Mesenchymal stem cell (in vitro differentiated cells and primary cell): ENCODE data around the gene MED12L.

Source experiments
- DNase-seq: peaks from one replicate; pipeline ENCODE4 v3.0.0-alpha.2; 2013
- H2AFZ ChIP-seq: one replicate; pipeline ENCODE4 v1.6.1; 2013; ENCODE audit warnings: low read depth, mild to moderate bottlenecking, control low read depth, inconsistent platforms, low read length, moderate library complexity
- H2AK5ac ChIP-seq: 2 replicates; pipeline ENCODE4 v1.6.1; 2013; ENCODE audit warnings: low read length, moderate library complexity, mild to moderate bottlenecking, inconsistent platforms; ENCODE audit not compliant: severe bottlenecking
- H2BK120ac ChIP-seq: one replicate; pipeline ENCODE4 v1.6.1; 2013; ENCODE audit warnings: low read depth, mild to moderate bottlenecking, inconsistent platforms, low read length, moderate library complexity
- H2BK12ac ChIP-seq, 2 experiments: one replicate each; pipeline ENCODE4 v1.6.1; 2013; ENCODE audit warnings: inconsistent platforms in 2 of 2, low read length in 2 of 2, mild to moderate bottlenecking in 2 of 2, moderate library complexity in 2 of 2, control low read depth in 1 of 2
- H2BK15ac ChIP-seq: one replicate; pipeline ENCODE4 v1.6.1; 2013; ENCODE audit warnings: mild to moderate bottlenecking, low read depth, inconsistent platforms; ENCODE audit not compliant: poor library complexity, severe bottlenecking
- H2BK5ac ChIP-seq: 2 replicates; pipeline ENCODE4 v1.6.1; 2013; ENCODE audit warnings: low read depth, mild to moderate bottlenecking, low read length, control low read depth, inconsistent platforms; ENCODE audit not compliant: poor library complexity, severe bottlenecking
- H3K14ac ChIP-seq, 2 experiments: one replicate each; pipeline ENCODE4 v1.6.1; 2013; ENCODE audit warnings: inconsistent platforms in 2 of 2, low read length in 2 of 2, control low read depth in 1 of 2, mild to moderate bottlenecking in 1 of 2, moderate library complexity in 1 of 2
- H3K18ac ChIP-seq, 2 experiments: one replicate each; pipeline ENCODE4 v1.6.1; 2013; ENCODE audit warnings: inconsistent platforms in 2 of 2, low read length in 2 of 2, control low read depth in 1 of 2, low read depth in 1 of 2, mild to moderate bottlenecking in 1 of 2
- H3K23ac ChIP-seq, 2 experiments: one replicate each; pipeline ENCODE4 v1.6.1; 2013; ENCODE audit warnings: inconsistent platforms in 2 of 2, low read length in 2 of 2, mild to moderate bottlenecking in 2 of 2, moderate library complexity in 2 of 2, control low read depth in 1 of 2
- H3K27ac ChIP-seq: 2 replicates; pipeline ENCODE4 v1.5.1; 2013; ENCODE audit warnings: mild to moderate bottlenecking, moderate library complexity, low read length, control low read depth, inconsistent platforms; ENCODE audit not compliant: poor library complexity, severe bottlenecking
- H3K27me3 ChIP-seq, 2 experiments: 2 replicates each; pipeline versions ENCODE4 v1.6.1 to v1.7.0; 2013; ENCODE audit warnings: low read length in 2 of 2, mild to moderate bottlenecking in 2 of 2, moderate library complexity in 2 of 2, control low read depth in 1 of 2, inconsistent platforms in 1 of 2; ENCODE audit not compliant: control insufficient read depth in 1 of 2, insufficient read depth in 1 of 2
- H3K36me3 ChIP-seq, 2 experiments: 2 replicates each; pipeline versions ENCODE4 v1.6.1 to v1.7.0; 2013; ENCODE audit warnings: low read length in 2 of 2, control low read depth in 1 of 2, inconsistent platforms in 1 of 2, low read depth in 1 of 2, mild to moderate bottlenecking in 1 of 2; ENCODE audit not compliant: insufficient read depth in 2 of 2, control insufficient read depth in 1 of 2
- H3K4ac ChIP-seq, 2 experiments: one replicate each; pipeline ENCODE4 v1.6.1; 2013; ENCODE audit warnings: inconsistent platforms in 2 of 2, low read length in 2 of 2, mild to moderate bottlenecking in 2 of 2, moderate library complexity in 2 of 2, control low read depth in 1 of 2, low read depth in 1 of 2
- H3K4me1 ChIP-seq: 2 replicates; pipeline ENCODE4 v1.6.1; 2013; ENCODE audit warnings: low read depth, low read length, control low read depth; ENCODE audit not compliant: control insufficient read depth, insufficient read depth
- H3K4me2 ChIP-seq: 2 replicates; pipeline ENCODE4 v1.6.1; 2013; ENCODE audit warnings: low read length, mild to moderate bottlenecking, inconsistent platforms; ENCODE audit not compliant: poor library complexity, severe bottlenecking
- H3K4me3 ChIP-seq, 2 experiments: 2 replicates each; pipeline versions ENCODE4 v1.5.1 to v1.7.0; 2013; ENCODE audit warnings: low read length in 2 of 2, mild to moderate bottlenecking in 2 of 2, control low read depth in 1 of 2, low read depth in 1 of 2; ENCODE audit not compliant: insufficient read depth in 1 of 2
- H3K79me1 ChIP-seq: replicated peaks from 2 replicates; pipeline ENCODE4 v1.6.1; 2013; ENCODE audit warnings: mild to moderate bottlenecking, control low read depth, low read length, inconsistent platforms; ENCODE audit not compliant: poor library complexity, severe bottlenecking
- H3K9ac ChIP-seq: 2 replicates; pipeline ENCODE4 v1.7.0; 2013; ENCODE audit warnings: mild to moderate bottlenecking, low read length, moderate library complexity
- H3K9me3 ChIP-seq: 2 replicates; pipeline ENCODE4 v1.7.0; 2013; ENCODE audit warnings: mild to moderate bottlenecking, low read length; ENCODE audit not compliant: control insufficient read depth
- H4K8ac ChIP-seq: one replicate; pipeline ENCODE4 v1.6.1; 2013; ENCODE audit warnings: inconsistent platforms, mild to moderate bottlenecking, low read length, moderate library complexity
- H4K91ac ChIP-seq: one replicate; pipeline ENCODE4 v1.6.1; 2013; ENCODE audit warnings: mild to moderate bottlenecking, low read length, inconsistent platforms
- WGBS: methylation state at CpG from one replicate; pipeline ENCODE4 v1.1.7; 2013; ENCODE audit warnings: mixed read lengths; 5-methylcytosine and 5-hydroxymethylcytosine counted together

Gene MED12L

DNA sequence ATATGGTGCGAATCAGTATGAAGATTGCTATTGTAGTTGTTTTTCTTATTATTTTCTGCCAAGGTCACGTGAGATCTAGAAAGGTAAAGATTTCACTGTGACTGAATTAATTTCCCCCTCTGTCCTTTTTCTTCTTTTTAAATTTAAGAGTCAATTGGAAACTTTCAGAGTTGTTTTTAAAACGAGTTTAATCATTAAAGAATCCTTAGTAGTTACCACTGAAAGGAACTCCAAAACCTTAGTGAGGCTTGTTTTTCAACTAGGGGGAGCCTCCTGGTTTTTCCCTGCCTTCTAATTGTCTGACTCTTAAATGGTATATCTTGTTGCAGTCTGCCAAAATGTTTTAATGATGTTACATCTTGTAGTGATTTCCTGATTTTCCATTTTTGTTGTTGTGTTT is 281.5 kb downstream of the MED12L start:
- Histone ChIP-seq H3K9me3 (no peaks in the 10 kb centered on the region), H3K4me2 (no peak overlapping the region), H2AFZ (no peak overlapping the region), H3K9ac (no peak overlapping the region), H3K4me3 (no peak overlapping the region), H2AK5ac (no peak overlapping the region), H2BK120ac (no peak overlapping the region), H3K23ac (no peak overlapping the region), H3K27ac (peak overlapping the region; percentile 20), H3K14ac (no peak overlapping the region), H4K8ac (no peak overlapping the region), H4K91ac (no peak overlapping the region), H3K27me3 (no peaks in the 10 kb centered on the region), H3K4me1 (peaks cover 2% of the 10 kb centered on the region), H3K18ac (no peak overlapping the region), H2BK15ac (no peak overlapping the region), H2BK5ac (no peak overlapping the region), H3K79me1 (no peaks in the 10 kb centered on the region), H2BK12ac (no peak overlapping the region), H3K4ac (no peak overlapping the region), H3K36me3 (no peaks in the 10 kb centered on the region)
- no peak for DNase-seq
- WGBS = 94% methylated on average over 1 of the region's 3 CpGs

- Histone ChIP-seq H3K23ac (no peak overlapping the region), H2AFZ (no peak overlapping the region), H3K27me3 (no peaks in the 10 kb centered on the region), H3K79me1 (no peaks in the 10 kb centered on the region), H3K14ac (no peak overlapping the region), H3K9ac (no peak overlapping the region), H2BK120ac (no peak overlapping the region), H3K18ac (no peak overlapping the region), H3K4me3 (no peak overlapping the region), H3K4me2 (no peak overlapping the region), H3K36me3 (no peaks in the 10 kb centered on the region), H2BK12ac (no peak overlapping the region), H4K8ac (no peak overlapping the region), H3K4ac (no peak overlapping the region), H2AK5ac (no peak overlapping the region), H3K4me1 (peaks cover 2% of the 10 kb centered on the region), H3K27ac (no peak overlapping the region), H2BK5ac (no peak overlapping the region), H3K9me3 (no peaks in the 10 kb centered on the region), H2BK15ac (no peak overlapping the region), H4K91ac (no peak overlapping the region)
- 96% methylated on average over 5 of the region's 5 CpGs for WGBS
- no peak for DNase-seq
Measured at GRCh38 chr3:151367448-151367847, 282.0 kb downstream of the MED12L start.

DNA sequence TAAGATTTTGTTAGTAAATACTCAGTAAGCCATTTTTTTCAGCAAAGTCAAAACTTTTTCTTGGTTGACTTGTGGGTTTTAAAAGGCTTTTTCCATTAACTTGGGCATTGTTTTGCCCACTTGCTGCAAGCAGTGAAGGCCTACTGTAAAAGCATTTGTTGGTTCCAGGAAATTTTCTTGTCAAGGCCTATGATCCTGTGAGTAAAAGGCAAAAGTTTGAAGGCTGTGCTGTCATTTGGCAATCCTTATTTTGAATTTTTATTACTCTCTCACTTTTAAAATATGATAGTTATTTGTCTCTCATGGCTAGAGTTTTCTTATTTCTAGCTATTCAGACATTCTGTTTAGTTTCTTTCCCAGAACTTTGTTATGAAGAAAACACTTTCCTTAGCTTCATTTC is 286.1 kb downstream of the MED12L start:
- H2BK12ac ChIP-seq = no peak overlapping the region
- no peak for DNase-seq
- H3K4me2 ChIP-seq = no peak overlapping the region
- no peak overlapping the region for H2AFZ ChIP-seq
- no peak overlapping the region for H2AK5ac ChIP-seq
- H2BK15ac ChIP-seq = no peak overlapping the region
- no peak overlapping the region for H3K23ac ChIP-seq
- no peak overlapping the region for H3K27ac ChIP-seq
- H3K4me3 ChIP-seq = no peak overlapping the region
- H3K79me1 ChIP-seq = no peaks in the 10 kb centered on the region
- peak overlapping the region; percentile 40 for H3K9ac ChIP-seq
- H3K36me3 ChIP-seq = no peaks in the 10 kb centered on the region
- H3K4ac ChIP-seq = no peak overlapping the region
- peaks cover 2% of the 10 kb centered on the region for H3K4me1 ChIP-seq
- H4K8ac ChIP-seq = no peak overlapping the region
- H3K27me3 ChIP-seq = no peaks in the 10 kb centered on the region
- H3K9me3 ChIP-seq = no peaks in the 10 kb centered on the region
- no peak overlapping the region for H4K91ac ChIP-seq
- no peak overlapping the region for H2BK120ac ChIP-seq
- no peak overlapping the region for H2BK5ac ChIP-seq
- H3K14ac ChIP-seq = no peak overlapping the region
- no peak overlapping the region for H3K18ac ChIP-seq

DNA sequence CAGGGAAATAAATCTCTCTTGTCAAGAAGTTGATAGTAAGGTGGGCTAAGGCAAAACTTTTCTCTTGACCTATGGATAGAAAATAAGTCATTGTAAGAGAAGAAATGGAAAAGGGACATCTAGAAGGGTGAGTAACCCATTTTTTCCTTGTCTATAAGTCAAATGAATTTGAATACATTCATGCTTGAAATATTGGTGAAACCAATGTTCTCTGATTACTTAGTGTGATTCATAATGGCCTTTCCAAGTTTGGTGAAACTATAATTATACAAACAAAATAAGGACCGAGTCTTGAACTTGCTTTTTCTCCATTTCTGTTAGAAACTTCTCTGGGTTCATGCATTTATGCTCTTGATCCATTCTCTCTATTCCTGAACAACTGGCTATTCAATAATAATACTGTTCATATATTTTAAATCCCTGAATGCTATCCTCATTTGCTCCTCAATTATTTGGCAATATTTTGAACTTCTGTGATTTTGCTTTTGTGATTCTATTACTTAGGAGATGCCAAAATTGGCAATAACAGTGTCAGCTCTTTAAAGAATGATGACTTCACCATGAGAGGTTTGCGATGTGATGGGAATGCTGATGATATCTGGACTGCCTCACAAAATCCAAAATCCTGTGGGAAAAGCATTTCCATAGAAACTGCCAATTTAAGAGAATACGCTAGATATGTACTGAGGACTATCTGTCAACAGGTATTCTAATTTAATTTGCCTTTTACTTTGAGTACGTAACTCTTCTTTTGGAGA is 286.8 kb downstream of the MED12L start:
- no peaks in the 10 kb centered on the region for H3K79me1 ChIP-seq
- peak overlapping the region; percentile 40 for H3K9ac ChIP-seq
- 77% methylated on average over 2 of the region's 4 CpGs for WGBS
- no peak overlapping the region for H4K91ac ChIP-seq
- no peaks in the 10 kb centered on the region for H3K27me3 ChIP-seq
- H2AK5ac ChIP-seq = no peak overlapping the region
- H2BK5ac ChIP-seq = no peak overlapping the region
- no peak overlapping the region for H3K14ac ChIP-seq
- no peak overlapping the region for H3K27ac ChIP-seq
- no peak overlapping the region for H3K4ac ChIP-seq
- peaks cover 2% of the 10 kb centered on the region for H3K4me1 ChIP-seq
- no peak overlapping the region for H3K4me2 ChIP-seq
- no peak overlapping the region for H3K23ac ChIP-seq
- H3K9me3 ChIP-seq = no peaks in the 10 kb centered on the region
- no peak overlapping the region for H4K8ac ChIP-seq
- H3K18ac ChIP-seq = no peak overlapping the region
- DNase-seq = no peak
- H3K36me3 ChIP-seq = no peaks in the 10 kb centered on the region
- no peak overlapping the region for H2BK120ac ChIP-seq
- no peak overlapping the region for H2AFZ ChIP-seq
- no peak overlapping the region for H2BK15ac ChIP-seq
- H3K4me3 ChIP-seq = no peak overlapping the region
- no peak overlapping the region for H2BK12ac ChIP-seq
